HuH-7.5 (cell line): ENCODE data around the gene DENND4A.

ENCODE experiments used
- DNase-seq: peaks from one replicate; pipeline ENCODE4 v3.0.0; 2011; ENCODE audit warnings: low spot score

The DENND4A gene

GRCh38 chr15:65666257-65666656, 125.8 kb downstream of the DENND4A start:
- DNase-seq: no peak

- DNase-seq: no peak
These were observed 128.6 kb downstream of the DENND4A start for GRCh38 chr15:65663521-65663920.

GRCh38 chr15:65660927-65661326, 131.2 kb downstream of the DENND4A start:
- DNase-seq: no peak

- DNase-seq: no peak
These were observed 132.5 kb downstream of the DENND4A start for GRCh38 chr15:65659502-65660052.

- no peak for DNase-seq
These were observed 136.6 kb downstream of the DENND4A start for GRCh38 chr15:65655457-65655856.

- DNase-seq: no peak
These were observed 137.1 kb downstream of the DENND4A start for GRCh38 chr15:65655026-65655425.

GRCh38 chr15:65653801-65654521, 138.1 kb downstream of the DENND4A start:
- no peak for DNase-seq

- no peak for DNase-seq
These were observed 138.8 kb downstream of the DENND4A start for GRCh38 chr15:65653341-65653740.

GRCh38 chr15:65651831-65652749, 140.0 kb downstream of the DENND4A start:
- no peak for DNase-seq

GRCh38 chr15:65651042-65651322, 141.1 kb downstream of the DENND4A start:
- DNase-seq: no peak

- no peak for DNase-seq
These were observed 141.6 kb downstream of the DENND4A start for GRCh38 chr15:65650312-65651041.

- no peak for DNase-seq
These were observed 145.6 kb downstream of the DENND4A start for GRCh38 chr15:65646486-65646885.

GRCh38 chr15:65645392-65645791, 146.7 kb downstream of the DENND4A start:
- no peak for DNase-seq

- no peak for DNase-seq
These were observed 147.8 kb downstream of the DENND4A start for GRCh38 chr15:65644282-65644681.

- DNase-seq: no peak
These were observed 149.5 kb downstream of the DENND4A start for GRCh38 chr15:65642594-65642993.

GRCh38 chr15:65641768-65642475, 150.2 kb downstream of the DENND4A start:
- no peak for DNase-seq

GRCh38 chr15:65639509-65639908, 152.6 kb downstream of the DENND4A start:
- no peak for DNase-seq

GRCh38 chr15:65638681-65639089, 153.4 kb downstream of the DENND4A start:
- DNase-seq: peak; percentile 79

- DNase-seq: no peak
These were observed 154.0 kb downstream of the DENND4A start for GRCh38 chr15:65638109-65638508.

- DNase-seq: no peak
These were observed 157.7 kb downstream of the DENND4A start for GRCh38 chr15:65634356-65634755.

- DNase-seq: no peak
These were observed 158.3 kb downstream of the DENND4A start for GRCh38 chr15:65633752-65634151.
